Activated T-helper 2 cell treated with anti-CD3 and anti-CD28 coated beads, Interferon-gamma antibody, Interleukin-2, Interleukin-4, amounts not matched to agents 10 μg/mL and 5 μg/mL and 100 μg/mL, durations not matched to agents 14 hours and 24 hours and 36 hours (primary cell): ENCODE data around the gene PODN. TPM values are rescaled to one million over a fixed set of nuclear protein-coding genes. Genes with fewer than 3 reads are reported as not detected.

Experiments used
- DNase-seq: peaks from one replicate; pipeline ENCODE4 v3.0.0; 2021; ENCODE audit warnings: low spot score
- H3K27ac Mint-ChIP-seq: one replicate; pipeline ENCODE4 v1.8.0; 2021; ENCODE audit warnings: mixed read lengths
- H3K27me3 Mint-ChIP-seq: one replicate; pipeline ENCODE4 v1.8.0; 2021; ENCODE audit warnings: low read depth, mixed read lengths
- H3K36me3 Mint-ChIP-seq: one replicate; pipeline ENCODE4 v1.8.0; 2021; ENCODE audit warnings: low read depth, mixed read lengths
- H3K4me1 Mint-ChIP-seq: one replicate; pipeline ENCODE4 v1.8.0; 2021; ENCODE audit warnings: low read depth, mixed read lengths
- H3K4me3 Mint-ChIP-seq: one replicate; pipeline ENCODE4 v1.8.0; 2021; ENCODE audit warnings: low read depth, mild to moderate bottlenecking, moderate library complexity, mixed read lengths
- H3K9me3 Mint-ChIP-seq: one replicate; pipeline ENCODE4 v1.8.0; 2021; ENCODE audit warnings: mixed read lengths
- intact Hi-C: fragments of 100-400 bp; cut with micrococcal nuclease; formaldehyde crosslinking; loops from one replicate; pipeline ENCODE4 v1.15.1; 2023
- total RNA-seq: library from RNA; stranded (reverse); gene quantifications from 2 replicates; pipeline ENCODE4 v1.2.3, GENCODE V29; 2022

The PODN gene
- not detected in 2 replicates for total RNA-seq

GRCh38 chr1:53061859-53062707 is at the start of gene PODN:
TSS of gene PODN (plus strand) at chr1:53062213. CDS start at chr1:53069856, 7,643 bp downstream.
- Mint-ChIP-seq H3K4me3 (no peak within 1 kb of the TSS), H3K27me3 (peaks cover 52% of the 10 kb centered on the region), H3K9me3 (no peaks in the 10 kb centered on the region), H3K36me3 (no peaks in the 10 kb centered on the region), H3K27ac (no peak within 1 kb of the TSS), H3K4me1 (peaks cover 2% of the 10 kb centered on the region)
- intact Hi-C loops, result no loop called here
- DNase-seq, result peak; percentile 5

- peak overlapping the region; percentile 86 for H3K4me3 Mint-ChIP-seq
- H3K27ac Mint-ChIP-seq, result peak overlapping the region; percentile 39
- peaks cover 18% of the 10 kb centered on the region for H3K4me1 Mint-ChIP-seq
- no peaks in the 10 kb centered on the region for H3K9me3 Mint-ChIP-seq
- H3K36me3 Mint-ChIP-seq, result peaks cover 17% of the 10 kb centered on the region
- no peaks in the 10 kb centered on the region for H3K27me3 Mint-ChIP-seq
- intact Hi-C loops, result no loop called here
- DNase-seq, result peak; percentile 75
Measured at GRCh38 chr1:53014791-53015507, 47.1 kb upstream of the PODN start.

GRCh38 chr1:53015508-53015860 is 46.5 kb upstream of the PODN start:
- Mint-ChIP-seq H3K4me3 (peak overlapping the region; percentile 86), H3K4me1 (peaks cover 18% of the 10 kb centered on the region), H3K36me3 (peaks cover 17% of the 10 kb centered on the region), H3K9me3 (no peaks in the 10 kb centered on the region), H3K27ac (peak overlapping the region; percentile 39), H3K27me3 (no peaks in the 10 kb centered on the region)
- intact Hi-C loops, result no loop called here
- no peak for DNase-seq

DNA sequence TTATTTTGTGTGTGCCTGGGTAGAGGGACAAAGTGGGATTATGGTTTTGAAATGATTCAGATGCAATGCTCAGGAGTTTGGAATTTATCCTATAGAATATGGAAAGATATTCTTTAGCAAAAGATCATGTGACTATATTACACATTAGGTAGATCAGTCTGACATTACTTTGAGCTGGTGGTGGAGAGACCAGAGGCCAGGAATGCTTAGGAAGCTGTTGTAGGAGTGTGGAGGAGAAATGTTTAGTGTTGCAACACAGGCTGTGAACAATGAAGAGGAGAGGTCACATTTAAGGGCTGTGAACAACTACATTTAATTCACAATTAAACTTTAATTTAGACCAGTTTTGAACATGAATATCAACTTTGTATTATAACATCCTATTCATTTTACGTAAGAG is 45.3 kb upstream of the PODN start:
- Mint-ChIP-seq H3K9me3 (no peaks in the 10 kb centered on the region), H3K4me1 (peaks cover 18% of the 10 kb centered on the region), H3K36me3 (peaks cover 17% of the 10 kb centered on the region), H3K27me3 (no peaks in the 10 kb centered on the region), H3K27ac (no peak overlapping the region), H3K4me3 (peak overlapping the region; percentile 34)
- intact Hi-C loops, result no loop called here
- no peak for DNase-seq

- intact Hi-C loops, result no loop called here
- Mint-ChIP-seq H3K36me3 (peaks cover 11% of the 10 kb centered on the region), H3K4me3 (no peak overlapping the region), H3K9me3 (no peaks in the 10 kb centered on the region), H3K27me3 (no peaks in the 10 kb centered on the region), H3K4me1 (peaks cover 17% of the 10 kb centered on the region), H3K27ac (no peak overlapping the region)
- DNase-seq, result no peak
Measured at GRCh38 chr1:53020588-53020987, 41.4 kb upstream of the PODN start.

GRCh38 chr1:53022179-53022578 is 39.8 kb upstream of the PODN start:
- H3K9me3 Mint-ChIP-seq, result no peaks in the 10 kb centered on the region
- H3K36me3 Mint-ChIP-seq, result no peaks in the 10 kb centered on the region
- no peak overlapping the region for H3K27ac Mint-ChIP-seq

GRCh38 chr1:53023546-53023945 is 38.5 kb upstream of the PODN start:
- intact Hi-C loops, result no loop called here
- Mint-ChIP-seq H3K27ac (no peak overlapping the region), H3K4me1 (peaks cover 2% of the 10 kb centered on the region), H3K27me3 (no peaks in the 10 kb centered on the region), H3K9me3 (no peaks in the 10 kb centered on the region), H3K4me3 (no peak overlapping the region), H3K36me3 (peaks cover 3% of the 10 kb centered on the region)
- no peak for DNase-seq

More at GRCh38 chr1:53022179-53022578, 39.8 kb upstream of the PODN start:
- Mint-ChIP-seq H3K27me3 (no peaks in the 10 kb centered on the region), H3K4me1 (peaks cover 5% of the 10 kb centered on the region), H3K4me3 (no peak overlapping the region)
- intact Hi-C loops, result no loop called here
- DNase-seq, result no peak

GRCh38 chr1:53024117-53024516 is 37.9 kb upstream of the PODN start:
- H3K36me3 Mint-ChIP-seq, result peaks cover 3% of the 10 kb centered on the region
- intact Hi-C loops, result no loop called here
- H3K4me3 Mint-ChIP-seq, result no peak overlapping the region
- H3K9me3 Mint-ChIP-seq, result no peaks in the 10 kb centered on the region
- DNase-seq, result no peak
- no peak overlapping the region for H3K27ac Mint-ChIP-seq
- no peaks in the 10 kb centered on the region for H3K27me3 Mint-ChIP-seq
- peaks cover 2% of the 10 kb centered on the region for H3K4me1 Mint-ChIP-seq

GRCh38 chr1:53025034-53025768 is 36.8 kb upstream of the PODN start:
- Mint-ChIP-seq H3K4me3 (no peak overlapping the region), H3K9me3 (no peaks in the 10 kb centered on the region), H3K4me1 (peaks cover 2% of the 10 kb centered on the region), H3K27me3 (no peaks in the 10 kb centered on the region), H3K27ac (no peak overlapping the region), H3K36me3 (peaks cover 3% of the 10 kb centered on the region)
- no peak for DNase-seq
- intact Hi-C loops, result no loop called here

DNA sequence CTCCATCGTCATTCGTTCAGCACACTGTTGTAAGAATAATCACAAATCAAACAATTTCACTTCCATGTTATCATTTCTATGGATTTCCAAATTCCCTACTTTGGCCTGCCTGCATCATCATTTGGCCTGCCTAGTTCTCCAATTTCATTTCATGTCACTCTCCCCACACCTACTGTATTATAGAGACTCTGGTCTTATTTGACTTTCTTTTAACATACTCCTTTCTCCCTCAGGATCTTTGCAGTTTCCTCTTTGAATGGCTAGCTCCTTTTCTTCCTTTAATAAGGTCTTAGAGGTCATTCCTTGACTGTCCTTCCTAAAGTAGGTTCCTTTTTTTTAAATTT is 36.3 kb upstream of the PODN start:
- DNase-seq, result no peak
- H3K27ac Mint-ChIP-seq, result no peak overlapping the region
- H3K36me3 Mint-ChIP-seq, result peaks cover 3% of the 10 kb centered on the region
- H3K4me1 Mint-ChIP-seq, result peaks cover 2% of the 10 kb centered on the region
- H3K4me3 Mint-ChIP-seq, result no peak overlapping the region
- no peaks in the 10 kb centered on the region for H3K9me3 Mint-ChIP-seq
- intact Hi-C loops, result no loop called here
- no peaks in the 10 kb centered on the region for H3K27me3 Mint-ChIP-seq

- H3K4me1 Mint-ChIP-seq, result peaks cover 2% of the 10 kb centered on the region
- no peak for DNase-seq
- peaks cover 3% of the 10 kb centered on the region for H3K36me3 Mint-ChIP-seq
- intact Hi-C loops, result no loop called here
- H3K27ac Mint-ChIP-seq, result no peak overlapping the region
- H3K4me3 Mint-ChIP-seq, result no peak overlapping the region
- no peaks in the 10 kb centered on the region for H3K9me3 Mint-ChIP-seq
- H3K27me3 Mint-ChIP-seq, result no peaks in the 10 kb centered on the region
Measured at GRCh38 chr1:53026254-53026653, 35.8 kb upstream of the PODN start.

- peaks cover 3% of the 10 kb centered on the region for H3K4me1 Mint-ChIP-seq
- DNase-seq, result no peak
- H3K36me3 Mint-ChIP-seq, result peaks cover 9% of the 10 kb centered on the region
- intact Hi-C loops, result no loop called here
- H3K4me3 Mint-ChIP-seq, result no peak overlapping the region
- no peaks in the 10 kb centered on the region for H3K27me3 Mint-ChIP-seq
- H3K9me3 Mint-ChIP-seq, result no peaks in the 10 kb centered on the region
- no peak overlapping the region for H3K27ac Mint-ChIP-seq
Measured at GRCh38 chr1:53031732-53032131, 30.3 kb upstream of the PODN start.

DNA sequence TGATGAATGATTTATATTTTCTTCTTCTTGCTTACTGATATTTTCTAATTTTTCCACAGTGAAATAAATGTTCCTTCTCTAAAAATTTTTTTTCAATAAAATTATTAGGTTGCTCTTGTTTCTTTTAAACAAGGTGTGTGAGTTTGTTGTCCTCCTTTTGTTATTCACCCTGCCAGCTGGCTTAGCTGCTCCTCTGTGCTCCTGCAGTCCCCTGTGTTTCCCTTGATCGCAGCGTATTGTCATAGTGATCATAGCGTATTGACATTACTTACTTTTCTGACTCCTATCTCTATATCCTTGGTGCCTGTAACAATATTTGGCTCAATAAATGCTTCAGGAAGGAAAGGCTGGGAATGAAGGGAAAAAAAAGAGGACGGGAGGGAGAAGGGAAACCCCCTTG is 24.9 kb upstream of the PODN start:
- Mint-ChIP-seq H3K36me3 (peaks cover 20% of the 10 kb centered on the region), H3K4me3 (no peak overlapping the region), H3K27me3 (no peaks in the 10 kb centered on the region), H3K9me3 (no peaks in the 10 kb centered on the region), H3K4me1 (peaks cover 3% of the 10 kb centered on the region), H3K27ac (no peak overlapping the region)
- intact Hi-C loops, result no loop called here
- no peak for DNase-seq
